ENCODE data around the gene PFN3.
"Not testable (repeated sequence)": the region's sequence is repeated elsewhere in the genome, so short reads cannot be mapped to it uniquely, and the experiment has no call there.

PFN3 gene

GRCh38 chr5:177393206-177393765, 7.2 kb downstream of the PFN3 start:
- no peak for DNase-seq

GRCh38 chr5:177392765-177393164, 7.7 kb downstream of the PFN3 start:
- no peak for DNase-seq

GRCh38 chr5:177390363-177391300, 9.8 kb downstream of the PFN3 start:
- peak; percentile 89 for DNase-seq

GRCh38 chr5:177389241-177390169, 11.0 kb downstream of the PFN3 start:
- DNase-seq: no peak

GRCh38 chr5:177388521-177389052, 11.9 kb downstream of the PFN3 start:
- no peak for DNase-seq

GRCh38 chr5:177387405-177387804, 13.1 kb downstream of the PFN3 start:
- no peak for DNase-seq

GRCh38 chr5:177386542-177386941, 13.9 kb downstream of the PFN3 start:
- peak; percentile 54 for DNase-seq

GRCh38 chr5:177385720-177386119, 14.7 kb downstream of the PFN3 start:
- no peak for DNase-seq

- no peak for DNase-seq
These were observed 16.3 kb downstream of the PFN3 start, which contains the start of gene SLC34A1 for GRCh38 chr5:177384134-177384533. Gene SLC34A1 (plus strand): TSS chr5:177384434. CDS start chr5:177385742, 1,308 bp downstream.

- no peak for DNase-seq
These were observed 17.3 kb downstream of the PFN3 start for GRCh38 chr5:177383181-177383580.

- peak; percentile 29 for DNase-seq
These were observed 17.9 kb downstream of the PFN3 start for GRCh38 chr5:177382423-177383029.

- DNase-seq: no peak
These were observed 19.7 kb downstream of the PFN3 start for GRCh38 chr5:177380805-177381126.

GRCh38 chr5:177378884-177379883, 21.3 kb downstream of the PFN3 start:
- peak; percentile 13 for DNase-seq

- no peak for DNase-seq
These were observed 22.3 kb downstream of the PFN3 start for GRCh38 chr5:177377851-177378776.

- DNase-seq: no peak
These were observed 24.4 kb downstream of the PFN3 start for GRCh38 chr5:177376107-177376506.

GRCh38 chr5:177375516-177375915, 24.9 kb downstream of the PFN3 start:
- not testable (repeated sequence) for DNase-seq

- no peak for DNase-seq
These were observed 26.2 kb downstream of the PFN3 start for GRCh38 chr5:177374211-177374610.

- no peak for DNase-seq
These were observed 26.7 kb downstream of the PFN3 start for GRCh38 chr5:177373806-177374205.

GRCh38 chr5:177372910-177373309, 27.6 kb downstream of the PFN3 start:
- DNase-seq: no peak
